HG03175 (cell line): Measurements from ENCODE around the gene CDC20.

ENCODE experiments used
- ATAC-seq: cut with Tn5 transposase; IDR thresholded peaks from one replicate; pipeline ENCODE4 v1.9.1; 2021; ENCODE audit warnings: mild to moderate bottlenecking, moderate library complexity; ENCODE audit not compliant: unreplicated experiment

Gene CDC20

DNA sequence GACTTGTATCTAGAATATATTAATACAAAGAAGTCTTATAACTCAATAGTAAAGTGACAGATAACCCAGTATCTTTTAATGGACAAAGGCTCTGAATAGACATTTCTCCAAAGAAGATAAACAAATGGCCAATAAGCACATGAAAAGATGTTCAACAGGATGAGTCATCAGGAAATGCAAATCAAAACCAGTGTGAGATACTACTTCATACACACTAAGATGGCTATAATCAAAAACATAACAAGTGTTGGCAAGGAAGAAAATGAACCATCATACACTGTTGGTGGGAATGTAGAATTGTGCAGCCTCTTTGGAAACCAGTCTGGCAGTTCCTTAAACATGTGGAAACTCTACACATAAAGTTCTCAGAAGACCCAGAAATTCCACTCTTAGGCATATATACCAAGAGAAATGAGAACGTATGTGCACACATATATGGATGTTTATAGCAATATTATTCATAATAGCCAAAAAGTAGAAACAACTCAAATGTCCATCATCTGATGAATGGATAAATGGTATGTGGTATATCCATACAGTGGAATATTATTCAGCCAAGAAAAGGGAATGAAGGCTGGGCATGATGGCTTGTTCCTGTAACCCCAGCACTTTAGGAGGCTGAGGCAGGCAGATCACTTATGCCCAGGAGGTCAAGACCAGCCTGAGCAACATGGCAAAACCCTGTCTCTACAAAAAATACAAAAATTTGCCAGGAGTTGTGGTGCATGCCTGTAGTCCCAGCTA lies 31.1 kb upstream of the CDC20 start:
- no peak for ATAC-seq

DNA sequence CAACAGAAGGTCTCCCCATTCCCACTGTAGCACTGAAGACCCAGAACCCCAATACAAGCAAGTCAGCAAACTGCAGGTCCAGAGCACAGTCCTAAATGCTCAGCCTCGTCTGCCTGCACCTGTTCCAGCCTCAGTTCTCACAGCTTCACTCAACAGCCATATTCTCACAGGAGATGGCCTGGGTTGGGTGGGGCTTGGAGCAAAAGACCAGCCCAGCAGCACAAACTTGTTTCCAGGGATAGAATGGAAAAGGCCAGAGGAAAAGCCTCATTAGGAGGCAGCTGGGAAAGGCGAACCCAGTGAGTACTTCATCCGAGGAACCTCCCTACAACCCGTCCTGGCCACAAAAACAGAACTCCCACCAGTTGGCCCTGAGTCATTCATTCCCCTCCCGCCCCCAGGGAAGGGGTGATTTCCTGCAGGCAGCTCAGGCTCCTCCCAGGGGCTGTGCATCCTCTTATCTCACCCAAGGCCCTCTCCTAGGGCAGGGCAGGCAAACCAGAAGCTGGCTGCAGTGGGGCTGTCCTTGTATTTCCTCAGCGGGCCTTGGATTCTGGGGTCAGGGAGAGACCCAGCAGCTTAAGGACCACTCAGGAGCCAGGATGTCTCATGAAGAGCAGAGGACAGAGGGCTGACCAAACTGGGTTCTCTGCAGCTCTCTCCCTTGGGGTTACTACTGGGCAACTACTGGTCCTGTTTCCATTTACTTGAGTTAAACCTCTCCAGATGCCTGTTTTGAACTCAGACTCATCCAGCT lies 28.6 kb upstream of the CDC20 start:
- ATAC-seq = no peak

DNA sequence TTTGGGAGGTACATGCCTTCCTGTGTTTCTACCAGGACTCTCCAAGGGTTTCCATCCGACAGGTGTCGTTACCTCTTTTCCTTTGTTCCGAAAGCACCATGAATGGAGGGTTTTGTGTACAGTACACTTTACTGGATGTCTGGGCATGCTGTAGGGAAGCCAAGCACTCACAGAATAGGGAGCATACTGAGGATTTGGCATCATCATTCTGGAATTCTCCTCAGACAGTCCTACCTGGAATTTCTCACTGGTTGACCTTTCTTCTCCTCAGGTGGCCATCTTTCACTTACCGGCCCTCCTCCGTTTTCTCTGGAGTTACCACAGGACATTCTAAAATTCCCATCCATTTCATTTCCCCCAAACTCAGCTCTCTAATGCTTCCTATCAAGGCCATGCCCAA lies 27.1 kb upstream of the CDC20 start:
- ATAC-seq = no peak

DNA sequence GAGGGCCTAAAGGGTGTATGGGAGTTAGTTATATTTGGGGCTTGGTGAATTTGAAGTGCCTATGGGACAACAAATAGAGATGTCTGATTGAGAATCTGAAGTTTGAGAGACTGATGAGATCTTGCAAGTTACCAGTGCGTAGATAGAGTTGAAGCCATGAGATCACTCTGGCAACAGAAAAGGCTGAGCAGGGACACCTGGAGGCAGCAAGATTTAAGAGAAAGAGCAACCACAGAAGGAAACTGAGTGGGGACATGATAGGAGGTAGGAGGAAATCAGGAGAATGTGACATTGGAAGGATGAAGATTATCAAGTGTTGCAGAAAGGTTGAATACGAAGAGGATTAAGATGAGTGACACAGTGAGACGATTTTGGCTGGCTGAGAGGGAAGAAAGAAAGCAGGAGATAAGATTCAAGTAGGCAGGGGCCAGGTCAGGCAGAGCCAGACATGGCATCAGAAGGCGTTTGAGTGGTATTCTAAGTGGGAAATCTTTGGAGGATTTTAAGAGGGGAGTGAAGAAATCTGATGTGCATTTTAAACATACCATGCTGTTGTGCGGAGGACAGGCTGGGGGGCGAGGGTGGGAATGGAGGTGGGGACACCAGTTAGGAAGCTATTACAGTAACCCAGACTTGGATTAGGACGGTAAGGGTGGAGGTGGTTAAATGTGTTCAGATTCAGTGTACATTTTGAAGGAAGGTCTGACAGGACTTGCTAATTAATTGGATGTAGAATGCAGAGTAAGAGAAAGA lies 24.2 kb upstream of the CDC20 start:
- ATAC-seq = no peak

DNA sequence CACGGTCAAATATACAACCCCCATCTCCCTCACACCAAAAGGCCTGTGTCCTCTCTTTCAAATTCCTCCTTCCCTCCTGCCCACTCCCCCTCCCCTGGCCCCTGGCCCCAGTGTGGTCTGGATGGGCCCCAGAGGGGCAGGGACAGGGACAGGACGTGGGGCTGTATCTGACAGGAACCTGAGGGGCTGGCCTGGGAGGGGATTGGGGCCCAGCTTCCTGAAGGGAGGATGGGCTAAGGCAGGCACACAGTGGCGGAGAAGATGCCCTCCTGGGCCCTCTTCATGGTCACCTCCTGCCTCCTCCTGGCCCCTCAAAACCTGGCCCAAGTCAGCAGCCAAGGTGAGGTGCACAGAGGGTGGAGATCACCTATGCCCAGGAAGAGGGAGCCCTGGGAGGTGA lies 21.2 kb upstream of the CDC20 start, which contains the start of gene MPL:
Gene MPL, plus strand, starts transcription at position 231 of the 400 bp plus-strand sequence. Its CDS starts 31 bp downstream, at position 262.
- no peak for ATAC-seq

DNA sequence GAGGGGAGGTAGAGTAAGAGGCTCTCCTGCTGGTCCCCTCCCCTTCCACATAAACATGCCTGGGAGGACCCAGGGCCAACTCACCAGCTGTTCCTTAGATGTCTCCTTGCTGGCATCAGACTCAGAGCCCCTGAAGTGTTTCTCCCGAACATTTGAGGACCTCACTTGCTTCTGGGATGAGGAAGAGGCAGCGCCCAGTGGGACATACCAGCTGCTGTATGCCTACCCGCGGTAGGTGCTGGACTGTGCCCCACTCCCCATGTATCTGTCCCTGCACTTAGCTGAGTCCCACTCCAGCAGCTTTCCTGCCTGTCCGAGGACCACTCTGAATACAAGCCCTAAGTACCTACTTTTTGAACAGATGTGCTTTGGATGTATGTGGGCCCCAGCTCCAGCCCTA lies 20.8 kb upstream of the CDC20 start:
- ATAC-seq = no peak

DNA sequence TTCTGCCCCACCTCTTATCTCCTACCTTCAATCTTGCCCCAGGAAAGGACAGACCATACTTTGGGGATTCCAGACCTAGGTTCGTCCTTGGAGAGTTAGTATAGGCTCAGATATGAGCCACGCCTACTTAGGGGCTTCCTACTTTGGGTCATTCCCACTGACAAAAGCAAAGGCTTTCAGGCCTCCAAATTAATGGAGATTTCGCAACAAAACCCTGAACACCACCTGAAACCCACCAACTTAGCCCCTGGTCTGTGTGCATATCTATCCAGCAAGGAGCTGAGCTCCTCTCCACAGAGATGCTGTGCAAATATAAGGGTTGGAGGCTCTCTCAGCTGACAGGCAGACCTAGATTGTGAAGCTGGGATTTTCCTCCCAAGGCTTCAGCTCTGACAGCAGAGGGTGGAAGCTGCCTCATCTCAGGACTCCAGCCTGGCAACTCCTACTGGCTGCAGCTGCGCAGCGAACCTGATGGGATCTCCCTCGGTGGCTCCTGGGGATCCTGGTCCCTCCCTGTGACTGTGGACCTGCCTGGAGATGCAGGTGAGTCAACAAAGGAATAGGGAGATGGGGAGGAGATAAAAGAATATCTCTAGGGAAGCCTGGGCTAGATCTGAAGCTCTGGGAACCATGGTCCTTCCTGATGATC lies 19.1 kb upstream of the CDC20 start:
- ATAC-seq = no peak

DNA sequence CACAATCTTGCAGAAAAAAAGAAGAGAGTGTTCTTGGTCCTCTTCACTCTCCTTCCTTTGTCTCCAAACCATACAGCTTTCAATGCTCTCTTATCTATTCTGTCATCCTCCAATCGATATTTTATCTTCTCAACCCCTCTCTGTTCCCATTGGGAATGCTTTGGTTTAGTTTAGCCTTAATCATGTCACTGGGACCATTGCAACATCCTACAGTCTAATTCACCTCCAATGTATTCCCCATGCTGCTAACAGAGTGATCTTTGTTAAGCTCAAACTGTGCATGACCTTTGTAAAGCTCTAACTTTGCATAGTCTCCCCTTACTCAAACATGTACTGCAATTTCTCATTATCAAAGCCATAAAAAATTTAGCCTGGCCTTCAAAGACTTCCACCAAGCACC lies 18.2 kb upstream of the CDC20 start:
- ATAC-seq = no peak

DNA sequence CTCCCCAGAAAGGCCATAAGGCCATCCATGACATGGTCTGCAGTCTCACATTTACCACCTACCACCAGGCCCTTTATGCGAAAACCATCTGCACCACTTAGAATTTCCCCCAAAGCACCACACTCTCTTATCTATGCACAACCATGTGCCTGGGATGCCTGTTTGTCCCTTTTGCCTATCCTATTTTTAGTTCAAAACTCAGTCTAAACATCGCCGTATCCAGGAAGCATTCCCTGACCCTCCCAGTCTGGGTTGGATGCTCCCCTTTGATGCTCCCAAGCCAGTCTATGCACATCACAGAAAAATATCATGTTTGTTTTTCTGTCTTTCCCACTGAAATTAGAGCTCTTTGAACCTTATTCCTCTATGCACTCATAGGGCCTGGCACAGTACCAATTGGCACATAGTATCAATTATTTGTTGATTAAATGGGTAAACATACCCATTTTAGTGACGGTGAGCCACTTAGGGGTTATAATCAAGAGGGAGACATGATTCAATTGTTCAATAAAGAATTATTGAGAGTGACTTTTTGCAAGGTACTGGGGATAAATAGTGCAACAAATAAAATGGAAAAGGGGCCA lies 14.4 kb upstream of the CDC20 start:
- no peak for ATAC-seq

DNA sequence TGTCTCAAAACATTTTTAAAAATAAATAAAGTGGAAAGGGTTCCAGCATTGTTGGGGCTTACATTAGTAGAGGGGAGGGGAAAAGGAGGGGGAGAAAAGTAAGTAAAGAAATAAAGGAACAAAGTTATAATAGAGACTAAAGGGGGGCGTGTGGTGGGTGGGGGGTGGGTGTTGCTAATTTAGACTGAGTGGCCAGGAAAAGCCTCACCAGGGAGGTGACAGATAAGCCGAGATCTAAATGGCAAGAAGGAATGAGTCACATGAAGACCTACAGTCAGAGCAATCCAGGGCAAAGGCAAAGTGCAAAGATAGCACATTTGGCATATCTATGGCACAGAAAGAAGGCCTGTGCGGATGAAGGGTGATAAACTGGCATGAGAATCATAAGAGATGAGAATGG lies 13.7 kb upstream of the CDC20 start:
- no peak for ATAC-seq

DNA sequence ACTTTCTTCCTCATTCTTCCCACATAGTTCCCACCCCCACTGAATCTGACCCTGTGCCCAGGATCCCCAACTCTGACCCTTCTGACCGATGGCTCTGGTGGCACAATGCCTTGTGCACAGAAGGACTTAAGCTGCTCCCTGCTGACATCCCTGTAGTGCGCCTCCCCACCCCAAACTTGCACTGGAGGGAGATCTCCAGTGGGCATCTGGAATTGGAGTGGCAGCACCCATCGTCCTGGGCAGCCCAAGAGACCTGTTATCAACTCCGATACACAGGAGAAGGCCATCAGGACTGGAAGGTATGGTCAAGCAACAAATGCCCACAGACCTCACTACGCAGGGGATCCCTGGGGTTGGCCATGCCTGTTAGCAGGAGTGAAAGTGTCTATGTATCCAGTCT lies 12.1 kb upstream of the CDC20 start:
- no peak for ATAC-seq

DNA sequence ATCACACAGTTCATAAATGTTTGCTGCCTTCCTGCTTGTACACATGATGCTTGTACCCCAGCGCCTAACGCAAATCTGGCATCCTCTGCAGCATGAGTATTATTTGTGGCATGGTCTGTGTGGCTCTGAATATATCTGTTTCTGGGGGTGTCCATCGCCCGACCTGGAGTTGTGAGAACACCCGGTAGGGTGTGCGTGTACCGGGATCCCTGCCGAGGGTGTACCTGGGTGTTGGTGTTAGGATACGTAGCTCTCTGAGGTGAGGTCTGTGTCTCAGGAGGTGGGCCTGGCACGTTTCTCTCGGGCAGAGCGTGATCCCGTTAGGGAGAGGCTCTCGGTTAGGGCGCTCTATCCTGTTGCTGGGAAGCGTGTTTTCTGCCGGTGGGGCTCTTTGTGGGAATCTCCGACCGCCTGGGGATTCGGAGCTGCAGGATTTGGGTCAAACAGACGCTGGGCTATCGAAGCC lies 10.4 kb upstream of the CDC20 start:
- ATAC-seq = no peak

DNA sequence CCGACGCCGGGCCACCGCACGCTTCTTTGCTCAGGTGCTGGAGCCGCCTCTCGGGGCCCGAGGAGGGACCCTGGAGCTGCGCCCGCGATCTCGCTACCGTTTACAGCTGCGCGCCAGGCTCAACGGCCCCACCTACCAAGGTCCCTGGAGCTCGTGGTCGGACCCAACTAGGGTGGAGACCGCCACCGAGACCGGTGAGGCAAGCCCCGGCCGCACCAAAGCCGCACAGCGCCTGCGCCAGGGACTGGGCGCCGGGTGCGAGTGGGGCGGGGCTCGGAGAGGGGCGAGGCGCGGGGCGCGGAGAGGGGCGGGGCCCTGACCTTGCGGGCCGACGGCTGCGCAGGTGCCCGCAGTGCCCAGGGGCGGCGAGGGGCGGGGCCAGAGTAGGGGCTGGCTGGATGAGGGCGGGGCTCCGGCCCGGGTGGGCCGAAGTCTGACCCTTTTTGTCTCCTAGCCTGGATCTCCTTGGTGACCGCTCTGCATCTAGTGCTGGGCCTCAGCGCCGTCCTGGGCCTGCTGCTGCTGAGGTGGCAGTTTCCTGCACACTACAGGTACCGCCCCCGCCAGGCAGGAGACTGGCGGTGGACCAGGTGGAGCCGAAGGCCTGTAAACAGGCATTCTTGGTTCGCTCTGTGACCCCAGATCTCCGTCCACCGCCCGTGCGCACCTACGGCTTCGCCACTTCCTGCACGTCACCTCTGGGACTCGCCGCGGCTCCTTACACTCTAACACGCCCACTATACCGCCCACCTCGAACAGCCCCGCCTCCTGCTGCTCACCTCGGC lies 9.8 kb upstream of the CDC20 start:
- no peak for ATAC-seq

DNA sequence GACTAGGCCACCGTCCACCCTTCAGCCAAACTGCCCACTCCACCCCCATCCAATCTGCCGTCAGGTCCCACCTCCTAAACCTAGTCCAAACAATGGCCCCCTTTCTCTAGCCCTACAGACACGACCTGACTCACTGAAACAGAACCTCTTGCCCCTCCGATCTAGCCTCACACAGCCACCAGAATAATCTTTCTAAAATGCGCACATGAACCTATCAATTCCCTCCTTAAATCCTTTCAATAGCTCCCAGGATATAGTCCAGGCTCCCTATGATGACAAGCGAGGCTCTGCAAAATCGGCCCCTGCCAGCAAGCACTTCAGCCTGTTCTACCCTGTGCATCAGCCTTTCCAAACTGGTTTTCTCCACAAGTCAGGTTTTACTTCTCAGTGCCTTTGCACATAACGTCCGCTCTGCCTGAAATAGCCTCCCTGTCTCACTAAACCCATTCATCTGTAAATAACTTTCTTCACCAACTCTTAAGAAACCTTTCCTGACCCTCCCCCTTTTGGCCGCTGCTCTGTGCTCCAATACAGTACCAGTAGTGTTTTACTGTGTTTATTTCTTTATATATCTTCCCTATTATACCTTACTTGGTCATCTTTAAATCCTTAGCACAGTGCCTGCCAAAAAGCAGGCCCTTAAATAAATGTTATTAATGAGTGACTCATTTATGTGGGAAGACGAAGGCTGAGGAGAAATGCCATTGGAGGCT lies 9.0 kb upstream of the CDC20 start:
- no peak for ATAC-seq

DNA sequence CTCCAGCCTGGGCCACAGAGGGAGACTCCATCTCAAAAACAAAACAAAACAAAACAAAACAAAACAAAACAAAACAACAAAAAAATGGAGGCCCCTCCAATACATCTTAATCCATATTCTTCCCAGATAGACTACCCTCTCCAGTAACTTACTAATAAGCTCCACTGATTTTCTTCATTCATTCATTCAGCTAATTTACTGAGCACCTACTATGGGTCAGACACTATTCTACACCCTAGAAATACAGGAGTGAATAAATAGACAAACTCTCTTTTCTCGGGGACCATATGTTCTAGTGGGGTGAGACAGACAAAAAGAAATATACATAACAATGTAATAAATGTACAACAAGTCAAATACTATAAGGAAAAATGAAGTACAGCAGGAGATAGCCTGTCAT lies 7.8 kb upstream of the CDC20 start:
- no peak for ATAC-seq

DNA sequence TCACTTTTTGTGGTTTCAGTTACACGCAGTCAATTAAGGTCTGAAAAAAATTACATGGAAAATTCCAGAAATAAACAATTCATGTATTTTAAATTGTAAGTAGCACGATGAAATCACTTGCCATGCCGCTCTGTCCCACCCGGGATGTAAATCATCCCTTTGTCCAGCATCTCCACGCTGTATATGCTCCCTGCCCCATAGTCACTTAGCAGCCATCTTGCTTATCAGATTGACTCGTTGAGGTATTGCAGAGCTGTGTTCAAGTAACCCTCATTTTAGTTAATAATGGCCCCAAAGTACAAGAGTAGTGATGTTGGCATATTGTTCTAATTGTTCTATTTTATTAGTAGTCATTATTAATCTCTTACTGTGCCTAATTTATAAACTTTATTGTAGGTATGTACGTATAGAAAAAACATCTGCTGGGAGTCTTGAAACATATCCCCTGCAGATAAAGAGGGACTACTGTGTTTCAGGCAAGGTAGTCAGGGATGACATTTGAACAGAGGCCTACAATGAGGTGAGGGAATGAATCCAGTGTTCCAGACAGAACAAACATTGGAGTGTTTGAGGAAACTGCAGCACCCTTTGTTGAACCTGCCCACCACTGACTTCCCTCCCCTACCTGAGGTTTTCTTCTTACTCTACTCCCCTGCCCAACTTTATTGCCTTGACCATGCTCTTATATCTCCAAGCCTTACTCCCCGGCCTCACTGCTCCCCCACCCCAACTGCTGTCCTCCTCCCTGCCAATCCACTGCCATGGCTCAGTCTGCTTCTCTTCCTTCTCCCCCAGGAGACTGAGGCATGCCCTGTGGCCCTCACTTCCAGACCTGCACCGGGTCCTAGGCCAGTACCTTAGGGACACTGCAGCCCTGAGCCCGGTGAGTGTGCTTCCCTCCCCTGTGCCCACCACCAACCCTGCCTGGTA lies 7.1 kb upstream of the CDC20 start:
- ATAC-seq = no peak

DNA sequence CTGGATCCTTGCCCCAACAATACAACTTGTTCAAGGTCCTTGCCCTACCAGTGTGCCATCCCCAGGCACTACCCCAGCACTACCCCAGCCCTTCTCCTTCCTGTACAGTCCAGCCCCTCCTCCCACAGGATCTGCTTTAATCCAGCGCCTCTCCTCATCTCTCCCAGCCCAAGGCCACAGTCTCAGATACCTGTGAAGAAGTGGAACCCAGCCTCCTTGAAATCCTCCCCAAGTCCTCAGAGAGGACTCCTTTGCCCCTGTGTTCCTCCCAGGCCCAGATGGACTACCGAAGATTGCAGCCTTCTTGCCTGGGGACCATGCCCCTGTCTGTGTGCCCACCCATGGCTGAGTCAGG lies 6.5 kb upstream of the CDC20 start:
- no peak for ATAC-seq

DNA sequence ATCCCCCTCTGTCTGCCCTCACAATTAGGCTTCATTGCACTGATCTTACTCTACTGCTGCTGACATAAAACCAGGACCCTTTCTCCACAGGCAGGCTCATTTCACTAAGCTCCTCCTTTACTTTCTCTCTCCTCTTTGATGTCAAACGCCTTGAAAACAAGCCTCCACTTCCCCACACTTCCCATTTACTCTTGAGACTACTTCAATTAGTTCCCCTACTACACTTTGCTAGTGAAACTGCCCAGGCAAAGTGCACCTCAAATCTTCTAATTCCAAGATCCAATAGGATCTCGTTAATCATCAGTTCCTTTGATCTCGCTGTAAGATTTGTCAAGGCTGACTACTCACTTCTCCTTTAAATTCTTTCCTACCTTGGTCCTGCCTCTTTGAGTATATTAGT lies 5.9 kb upstream of the CDC20 start:
- ATAC-seq = no peak
